ENCODE data around the gene OTOL1.

DNA sequence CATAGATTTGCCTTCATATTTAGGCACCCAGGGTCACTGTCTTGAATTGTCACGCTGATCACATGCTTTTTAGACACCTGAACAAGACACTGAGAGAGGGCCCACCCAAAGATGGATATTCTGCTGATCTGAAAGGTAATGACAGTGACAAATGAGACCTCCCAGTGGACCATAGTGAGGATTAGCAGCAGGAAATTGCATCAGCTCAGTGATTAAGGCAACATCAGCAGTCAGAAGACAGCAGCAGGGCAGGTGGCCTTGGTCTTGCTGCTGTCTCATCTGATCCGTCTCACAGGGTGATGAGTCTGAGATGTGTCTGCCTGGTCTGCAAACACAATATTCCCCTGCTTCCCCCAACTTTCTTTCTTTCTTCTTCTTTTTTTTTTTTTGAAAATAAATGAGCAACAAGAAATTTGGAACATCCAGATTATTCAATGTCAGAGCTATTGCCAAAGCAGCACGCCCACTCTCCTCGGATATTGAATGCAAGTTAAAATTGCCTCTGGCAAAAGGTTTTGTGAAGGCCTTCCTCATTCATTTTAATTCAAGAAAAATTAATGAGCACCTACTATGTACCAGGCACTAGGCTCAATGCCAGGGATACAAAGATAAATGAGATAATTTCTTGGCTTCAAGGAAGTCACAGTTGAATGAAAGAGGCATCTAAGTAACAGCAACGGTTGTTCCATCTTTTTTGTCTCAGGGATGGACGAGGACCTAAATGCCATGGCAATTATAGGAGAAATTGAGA lies 14.1 kb downstream of the OTOL1 start:
- TF ChIP-seq, protein P1, sequence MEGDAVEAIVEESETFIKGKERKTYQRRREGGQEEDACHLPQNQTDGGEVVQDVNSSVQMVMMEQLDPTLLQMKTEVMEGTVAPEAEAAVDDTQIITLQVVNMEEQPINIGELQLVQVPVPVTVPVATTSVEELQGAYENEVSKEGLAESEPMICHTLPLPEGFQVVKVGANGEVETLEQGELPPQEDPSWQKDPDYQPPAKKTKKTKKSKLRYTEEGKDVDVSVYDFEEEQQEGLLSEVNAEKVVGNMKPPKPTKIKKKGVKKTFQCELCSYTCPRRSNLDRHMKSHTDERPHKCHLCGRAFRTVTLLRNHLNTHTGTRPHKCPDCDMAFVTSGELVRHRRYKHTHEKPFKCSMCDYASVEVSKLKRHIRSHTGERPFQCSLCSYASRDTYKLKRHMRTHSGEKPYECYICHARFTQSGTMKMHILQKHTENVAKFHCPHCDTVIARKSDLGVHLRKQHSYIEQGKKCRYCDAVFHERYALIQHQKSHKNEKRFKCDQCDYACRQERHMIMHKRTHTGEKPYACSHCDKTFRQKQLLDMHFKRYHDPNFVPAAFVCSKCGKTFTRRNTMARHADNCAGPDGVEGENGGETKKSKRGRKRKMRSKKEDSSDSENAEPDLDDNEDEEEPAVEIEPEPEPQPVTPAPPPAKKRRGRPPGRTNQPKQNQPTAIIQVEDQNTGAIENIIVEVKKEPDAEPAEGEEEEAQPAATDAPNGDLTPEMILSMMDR (IDR thresholded peaks at IDR 0.05), result no peak
- no peak for TF ChIP-seq POLR2A (IDR thresholded peaks at IDR 0.05)
